ENCODE data around the gene PLEKHA6.
"Not testable (repeated sequence)": the region's sequence is repeated elsewhere in the genome, so short reads cannot be mapped to it uniquely, and the experiment has no call there.

PLEKHA6 gene

DNA sequence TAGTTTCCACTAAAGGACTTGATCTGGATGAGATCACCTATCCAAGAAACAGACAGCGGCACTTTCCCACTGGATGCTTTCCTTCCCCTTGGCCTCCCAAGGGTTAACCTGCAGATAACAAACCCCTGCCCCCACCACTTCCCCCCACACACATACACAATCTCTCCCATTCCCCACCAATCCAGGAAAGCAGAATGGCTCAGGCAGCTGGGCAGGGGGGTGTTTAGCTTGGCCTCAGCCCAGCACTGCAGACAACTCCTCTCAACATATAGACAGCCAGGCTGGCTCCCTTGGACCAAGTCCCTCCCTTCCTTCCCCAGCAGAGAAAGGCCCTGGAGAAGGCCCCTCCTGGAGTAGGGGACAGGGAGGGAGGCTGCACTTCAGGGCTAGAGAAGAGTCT, 24.6 kb downstream of the PLEKHA6 start:
- peak; percentile 42 for DNase-seq

GRCh38 chr1:204334455-204334854, 25.3 kb downstream of the PLEKHA6 start:
- DNase-seq: no peak

DNA sequence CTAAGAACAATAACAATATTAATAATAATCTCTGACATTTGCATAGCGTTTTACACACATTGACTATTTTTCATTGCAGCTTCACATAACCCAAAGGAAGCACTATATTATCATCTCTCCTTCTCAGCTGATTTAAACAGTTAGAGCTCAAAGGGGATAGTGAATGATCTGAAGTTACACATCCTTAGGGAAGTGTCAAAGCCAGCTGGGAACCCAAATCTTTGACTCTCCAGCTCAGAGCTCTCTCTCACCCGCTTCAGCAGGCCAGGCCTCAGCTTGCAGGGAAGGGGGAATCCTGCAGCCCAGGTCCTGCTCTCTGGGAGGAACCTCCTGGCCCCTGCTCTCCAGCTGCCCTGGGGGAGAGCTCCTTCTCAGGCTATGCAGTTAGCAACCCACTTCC, 26.3 kb downstream of the PLEKHA6 start:
- no peak for DNase-seq

GRCh38 chr1:204331847-204332487, 27.8 kb downstream of the PLEKHA6 start:
- DNase-seq: no peak

GRCh38 chr1:204331275-204331674, 28.5 kb downstream of the PLEKHA6 start:
- DNase-seq: no peak

GRCh38 chr1:204327870-204328269, 31.9 kb downstream of the PLEKHA6 start:
- DNase-seq: not testable (repeated sequence)

DNA sequence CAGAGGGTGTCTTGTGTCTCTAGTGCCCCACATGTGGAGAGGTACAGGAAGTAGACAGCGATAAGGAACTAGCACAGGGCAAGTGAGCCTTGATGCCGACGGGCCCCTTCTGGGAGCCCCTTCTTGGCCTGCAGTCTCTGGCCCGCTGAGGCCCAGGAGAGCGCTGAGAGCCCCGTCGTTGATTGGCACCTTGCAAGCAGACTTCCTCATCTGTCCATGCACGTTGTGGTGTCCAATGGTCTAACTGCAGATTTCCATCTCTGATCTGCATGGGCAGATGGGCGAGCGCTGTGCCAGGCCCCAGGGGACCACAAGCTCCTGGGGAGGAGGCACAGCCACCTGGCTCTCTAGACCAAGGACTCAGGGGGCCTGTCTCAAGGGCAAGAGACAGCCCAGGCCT, 32.4 kb downstream of the PLEKHA6 start:
- no peak for DNase-seq

GRCh38 chr1:204326771-204327300, 32.9 kb downstream of the PLEKHA6 start:
- no peak for DNase-seq

DNA sequence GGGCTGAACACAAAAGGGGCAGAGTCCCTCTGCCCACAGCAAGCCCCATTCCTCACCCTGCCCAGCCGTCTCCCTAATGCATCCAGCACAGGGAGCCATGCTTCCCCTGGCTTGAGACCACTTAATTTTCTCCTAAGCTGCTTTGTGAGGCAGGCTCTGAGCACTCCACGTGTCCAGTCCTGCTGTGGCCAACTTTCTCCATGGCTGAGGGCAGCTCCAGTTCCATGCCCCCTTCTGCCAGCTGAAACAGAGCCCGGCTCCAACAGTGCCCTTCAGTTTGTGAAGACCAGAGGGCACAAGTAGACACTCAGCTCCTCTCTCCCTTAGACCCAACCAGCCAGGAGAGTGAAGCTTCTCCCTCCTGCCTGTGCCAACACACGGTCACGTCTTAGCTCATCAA, 33.8 kb downstream of the PLEKHA6 start:
- no peak for DNase-seq

DNA sequence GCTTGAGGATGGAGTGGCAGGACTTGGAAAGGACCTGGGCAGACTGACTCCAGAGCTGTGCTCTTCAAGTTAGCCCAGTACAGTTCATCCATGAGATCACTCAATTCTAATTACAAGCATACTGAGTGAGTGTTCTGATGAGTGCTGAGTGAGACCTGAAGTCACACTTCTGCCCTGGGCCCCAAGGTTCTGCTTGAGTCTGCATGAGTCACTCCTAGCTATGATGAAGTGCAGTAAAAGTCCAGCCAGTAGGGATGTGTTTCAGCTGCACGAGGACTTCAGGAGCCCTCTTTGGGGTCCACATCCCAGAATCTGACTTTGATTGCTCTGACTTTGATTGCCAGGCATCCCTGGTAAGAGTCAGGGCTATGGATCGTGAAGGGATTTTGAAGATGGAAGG, 35.8 kb downstream of the PLEKHA6 start:
- DNase-seq: no peak

GRCh38 chr1:204322339-204322868, 37.3 kb downstream of the PLEKHA6 start:
- DNase-seq: no peak

DNA sequence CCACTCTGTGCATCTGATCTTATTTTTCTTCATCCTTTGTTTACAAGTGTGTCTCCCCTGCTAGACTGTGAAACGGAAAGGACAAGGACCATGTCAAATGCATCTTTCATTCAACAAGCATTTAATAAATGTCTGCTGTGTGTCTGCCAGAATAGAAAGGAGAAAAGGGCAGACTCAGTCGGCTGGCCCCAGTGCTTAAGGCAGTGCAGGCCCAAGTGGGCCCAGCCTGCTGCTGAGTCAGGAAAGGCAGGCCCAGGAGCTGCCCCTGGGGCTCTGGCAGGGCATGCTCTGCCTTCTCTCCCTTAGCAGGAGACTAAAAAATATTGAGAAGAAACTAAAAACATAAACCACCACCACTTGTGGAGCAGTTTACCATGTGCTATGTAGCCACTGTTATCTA, 38.1 kb downstream of the PLEKHA6 start:
- DNase-seq: no peak

DNA sequence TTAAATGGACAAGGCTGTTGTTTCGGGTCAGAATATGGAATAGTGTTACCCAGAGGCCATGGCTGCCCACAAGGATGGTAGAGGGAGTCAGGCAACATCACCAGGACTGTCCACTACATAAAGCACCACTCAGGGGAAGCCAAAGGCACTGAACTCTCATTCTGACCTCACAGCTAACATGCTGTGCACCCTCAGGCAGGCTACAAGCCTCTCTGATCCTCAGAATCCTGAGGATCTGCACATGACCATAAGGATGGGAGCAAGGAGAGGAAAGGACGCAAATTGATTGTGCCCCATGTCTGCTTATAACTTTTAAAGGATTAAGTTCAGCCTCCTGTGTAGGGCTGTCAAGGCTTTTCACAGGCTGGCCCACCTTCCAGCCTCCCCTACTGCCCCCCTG, 38.7 kb downstream of the PLEKHA6 start:
- no peak for DNase-seq

GRCh38 chr1:204320382-204320804, 39.3 kb downstream of the PLEKHA6 start:
- DNase-seq: no peak

GRCh38 chr1:204319462-204319861, 40.3 kb downstream of the PLEKHA6 start:
- no peak for DNase-seq

- no peak for DNase-seq
These were observed 40.7 kb downstream of the PLEKHA6 start for GRCh38 chr1:204319027-204319426.

DNA sequence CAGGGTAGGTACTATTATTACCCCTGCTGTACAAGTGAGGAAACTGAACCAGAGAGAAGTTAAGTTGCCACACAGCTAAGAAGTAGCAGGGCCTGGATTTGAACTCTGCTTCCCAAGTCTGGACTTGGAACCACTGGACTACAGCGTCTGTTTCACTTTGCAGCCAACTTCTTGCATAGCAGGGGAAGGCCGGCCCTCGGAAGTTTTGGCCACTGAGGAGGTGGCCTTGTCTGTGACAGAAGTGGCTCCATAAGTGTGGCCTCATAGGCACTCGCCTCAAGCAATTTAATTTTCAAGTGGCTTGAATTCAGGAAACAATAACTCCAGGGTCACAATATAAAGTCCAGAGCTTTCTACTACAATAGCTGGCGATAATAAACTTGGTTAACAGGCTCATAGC, 41.4 kb downstream of the PLEKHA6 start:
- no peak for DNase-seq

- no peak for DNase-seq
These were observed 42.6 kb downstream of the PLEKHA6 start for GRCh38 chr1:204317170-204317569.

DNA sequence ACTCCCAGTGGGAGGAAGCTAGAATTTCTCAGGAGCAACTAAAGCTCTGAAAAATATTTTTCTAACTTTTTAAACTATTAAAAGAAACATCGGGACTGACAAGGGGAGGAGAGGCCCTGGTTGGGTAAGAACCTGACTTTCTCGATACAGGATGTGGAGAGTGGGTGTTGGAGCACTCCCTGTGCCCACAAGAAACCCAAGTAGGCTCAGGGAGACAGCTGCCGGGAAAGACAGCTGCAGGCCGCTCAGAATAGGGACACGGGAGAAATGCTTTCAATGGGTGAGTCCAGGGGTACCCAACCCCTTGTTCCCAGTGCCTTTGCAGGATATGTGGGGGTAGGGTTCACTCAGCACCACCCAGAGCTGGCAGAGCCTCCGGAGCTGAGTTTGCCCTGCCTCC, 43.6 kb downstream of the PLEKHA6 start:
- peak; percentile 62 for DNase-seq

- DNase-seq: no peak
These were observed 44.7 kb downstream of the PLEKHA6 start for GRCh38 chr1:204314893-204315658.

DNA sequence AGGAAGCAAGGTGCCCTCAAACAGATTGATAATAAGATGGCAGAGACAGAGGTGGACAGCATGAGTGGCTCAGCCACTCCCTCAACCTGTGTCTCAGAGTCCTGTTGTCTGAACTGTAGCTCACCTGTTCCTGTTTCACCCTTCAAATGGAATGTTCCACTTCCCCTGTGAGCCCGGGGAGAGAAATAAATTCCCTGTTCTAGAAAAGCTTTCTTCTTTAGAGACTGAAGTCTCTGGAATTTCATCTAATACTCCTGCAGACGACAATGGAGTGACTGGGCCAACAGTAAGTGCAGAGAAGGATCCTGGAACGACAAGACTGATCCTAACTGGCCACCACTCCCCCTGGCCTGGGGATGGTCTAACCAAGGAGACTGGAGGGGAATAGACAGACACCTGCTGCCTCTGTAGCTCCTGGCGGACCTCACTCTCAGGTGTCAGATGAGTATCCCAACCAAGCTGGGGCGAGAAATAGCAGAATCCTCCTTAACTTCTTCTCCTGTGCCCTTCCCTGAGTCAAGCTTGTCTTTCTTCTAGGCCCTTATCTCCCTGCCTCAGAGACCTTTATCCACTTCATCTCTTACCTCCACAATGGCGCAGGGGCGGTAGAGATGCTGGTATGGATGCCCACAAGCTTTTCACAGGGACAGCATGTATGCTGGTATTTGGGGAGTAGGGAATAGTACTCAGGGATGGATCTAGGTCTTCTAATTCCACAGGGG, 45.4 kb downstream of the PLEKHA6 start:
- no peak for DNase-seq

DNA sequence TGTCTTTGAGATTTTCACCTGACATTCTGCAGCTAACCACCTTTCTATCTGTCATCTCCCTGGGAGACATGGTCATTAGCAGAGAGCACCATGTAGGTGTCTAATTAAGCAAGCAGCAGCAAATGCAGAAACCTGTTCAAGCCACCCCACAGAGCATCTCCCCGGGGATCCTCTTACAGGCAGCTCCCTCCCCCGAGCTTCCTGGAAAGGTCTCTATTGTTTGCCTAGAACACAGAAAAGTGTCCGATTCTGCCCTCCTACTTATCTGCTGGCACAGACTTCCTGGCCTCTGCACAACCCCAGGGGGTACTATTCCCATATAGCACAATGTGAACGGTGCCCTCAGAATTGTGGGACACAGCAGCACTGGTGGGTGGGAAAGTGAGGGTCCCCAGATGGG, 46.1 kb downstream of the PLEKHA6 start:
- DNase-seq: no peak

- not testable (repeated sequence) for DNase-seq
These were observed 48.8 kb downstream of the PLEKHA6 start for GRCh38 chr1:204310970-204311369.

Data from femur (tissue), 1 donor.